ENCODE data around the gene CALCR.

DNA sequence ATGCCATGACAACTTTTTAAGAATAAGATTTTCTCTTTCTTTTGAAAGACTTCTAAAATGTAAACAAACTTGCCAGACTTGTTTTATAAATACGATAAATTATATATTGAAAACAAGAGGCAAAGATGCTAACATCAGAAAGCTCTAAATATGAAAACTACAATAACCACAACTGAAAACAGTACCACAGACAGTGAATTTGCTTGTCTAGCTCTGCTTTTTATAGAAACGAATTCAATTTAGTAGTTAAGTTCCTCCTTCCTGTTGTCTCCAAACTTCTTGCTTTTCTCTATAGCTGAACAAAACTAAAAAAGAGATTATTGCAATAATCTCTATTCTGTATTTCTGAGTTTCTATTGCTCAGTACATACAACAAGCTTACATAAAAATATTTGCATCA, 147.4 kb downstream of the CALCR start:
- TF ChIP-seq, protein P1, sequence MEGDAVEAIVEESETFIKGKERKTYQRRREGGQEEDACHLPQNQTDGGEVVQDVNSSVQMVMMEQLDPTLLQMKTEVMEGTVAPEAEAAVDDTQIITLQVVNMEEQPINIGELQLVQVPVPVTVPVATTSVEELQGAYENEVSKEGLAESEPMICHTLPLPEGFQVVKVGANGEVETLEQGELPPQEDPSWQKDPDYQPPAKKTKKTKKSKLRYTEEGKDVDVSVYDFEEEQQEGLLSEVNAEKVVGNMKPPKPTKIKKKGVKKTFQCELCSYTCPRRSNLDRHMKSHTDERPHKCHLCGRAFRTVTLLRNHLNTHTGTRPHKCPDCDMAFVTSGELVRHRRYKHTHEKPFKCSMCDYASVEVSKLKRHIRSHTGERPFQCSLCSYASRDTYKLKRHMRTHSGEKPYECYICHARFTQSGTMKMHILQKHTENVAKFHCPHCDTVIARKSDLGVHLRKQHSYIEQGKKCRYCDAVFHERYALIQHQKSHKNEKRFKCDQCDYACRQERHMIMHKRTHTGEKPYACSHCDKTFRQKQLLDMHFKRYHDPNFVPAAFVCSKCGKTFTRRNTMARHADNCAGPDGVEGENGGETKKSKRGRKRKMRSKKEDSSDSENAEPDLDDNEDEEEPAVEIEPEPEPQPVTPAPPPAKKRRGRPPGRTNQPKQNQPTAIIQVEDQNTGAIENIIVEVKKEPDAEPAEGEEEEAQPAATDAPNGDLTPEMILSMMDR (IDR thresholded peaks at IDR 0.05 in 2 of 3, conservative IDR thresholded peaks at IDR 0.05 in 1 of 3; ENCODE audit: borderline replicate concordance in 1 of 3, insufficient read depth in 1 of 3, low read depth in 2 of 3, low read length in 2 of 3) = no peak
- TF ChIP-seq CEBPB (IDR thresholded peaks at IDR 0.05; ENCODE audit: low read depth) (no peak), POLR2AphosphoS5 (IDR thresholded peaks at IDR 0.05; ENCODE audit: low read depth, low read length) (no peak), POLR2A (IDR thresholded peaks at IDR 0.05; ENCODE audit: borderline replicate concordance, extremely low read depth, insufficient read depth, insufficient read length) (no peak), EZH2 (IDR thresholded peaks at IDR 0.05) (no peak), ZNF274 (IDR thresholded peaks at IDR 0.05; ENCODE audit: low read depth, low read length) (no peak), SRF (IDR thresholded peaks at IDR 0.05; ENCODE audit: low read depth) (no peak)
- TF ChIP-seq, protein P2, sequence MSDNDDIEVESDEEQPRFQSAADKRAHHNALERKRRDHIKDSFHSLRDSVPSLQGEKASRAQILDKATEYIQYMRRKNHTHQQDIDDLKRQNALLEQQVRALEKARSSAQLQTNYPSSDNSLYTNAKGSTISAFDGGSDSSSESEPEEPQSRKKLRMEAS (IDR thresholded peaks at IDR 0.05) = no peak
